ENCODE measurements around the gene FBXO8. TPM values are rescaled to one million over a fixed set of nuclear protein-coding genes. Genes with fewer than 3 reads are reported as not detected.

Gene FBXO8
- total RNA-seq, 1 donor from 2014 or later = 13.5 TPM

DNA sequence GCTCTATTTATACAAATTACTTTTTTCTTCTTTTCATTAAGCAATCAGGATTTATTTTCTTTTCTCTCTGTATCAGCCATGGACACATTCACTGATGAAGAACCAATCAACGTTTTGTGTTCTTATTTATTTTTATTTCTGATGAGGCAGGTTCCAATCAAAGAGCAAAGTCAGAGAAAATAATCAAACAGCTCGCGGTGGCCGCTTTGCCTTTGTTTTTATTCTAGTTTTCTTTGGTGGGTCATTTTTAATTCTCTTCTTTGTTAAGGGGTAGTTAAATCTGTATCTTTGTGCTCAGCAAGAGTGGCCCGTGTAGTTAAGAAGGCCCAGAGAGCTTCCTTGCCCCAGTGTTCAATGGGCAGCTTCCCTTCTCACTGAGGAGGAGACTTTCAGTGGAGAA, 71.4 kb downstream of the FBXO8 start:
- Mint-ChIP-seq H3K27ac (no peak overlapping the region), H3K36me3 (no peaks in the 10 kb centered on the region), H3K4me3 (peak overlapping the region; percentile 60), H3K27me3 (ENCODE audit: low read depth) (peaks cover 79% of the 10 kb centered on the region), H3K4me1 (peaks cover 44% of the 10 kb centered on the region), H3K9me3 (no peaks in the 10 kb centered on the region)
- no peak for DNase-seq (ENCODE audit: low spot score in 2 of 2, unreplicated experiment in 2 of 2)
- no peak for TF ChIP-seq CTCF (IDR thresholded peaks at IDR 0.05; ENCODE audit: unreplicated experiment)

DNA sequence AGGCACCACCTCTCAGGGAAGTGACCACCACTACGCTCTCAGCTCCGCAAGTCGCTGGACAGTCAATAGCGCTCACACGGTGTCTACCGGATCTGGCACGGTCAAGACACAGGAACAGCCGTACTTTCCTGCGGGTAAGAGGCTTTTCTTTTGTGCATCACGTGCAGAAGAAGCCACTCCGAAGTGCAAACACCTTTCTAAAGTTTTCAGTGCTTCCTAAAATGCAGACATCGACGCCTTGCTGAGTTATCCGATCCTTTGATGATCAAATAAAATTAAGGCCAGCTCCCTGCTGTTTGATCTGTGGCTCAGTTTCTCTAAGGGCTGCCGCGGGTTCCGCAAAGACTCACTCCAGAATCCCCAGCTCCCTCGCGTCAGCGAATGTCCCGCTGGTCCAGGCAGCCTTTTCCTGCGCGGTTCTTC, 71.8 kb downstream of the FBXO8 start:
- DNase-seq (ENCODE audit: low spot score in 2 of 2, unreplicated experiment in 2 of 2) = no peak
- Mint-ChIP-seq H3K36me3 (no peaks in the 10 kb centered on the region), H3K27ac (peak overlapping the region; percentile 66), H3K4me1 (peaks cover 40% of the 10 kb centered on the region), H3K9me3 (no peaks in the 10 kb centered on the region), H3K27me3 (ENCODE audit: low read depth) (peaks cover 74% of the 10 kb centered on the region), H3K4me3 (peak overlapping the region; percentile 60)
- no peak for TF ChIP-seq CTCF (IDR thresholded peaks at IDR 0.05; ENCODE audit: unreplicated experiment)

DNA sequence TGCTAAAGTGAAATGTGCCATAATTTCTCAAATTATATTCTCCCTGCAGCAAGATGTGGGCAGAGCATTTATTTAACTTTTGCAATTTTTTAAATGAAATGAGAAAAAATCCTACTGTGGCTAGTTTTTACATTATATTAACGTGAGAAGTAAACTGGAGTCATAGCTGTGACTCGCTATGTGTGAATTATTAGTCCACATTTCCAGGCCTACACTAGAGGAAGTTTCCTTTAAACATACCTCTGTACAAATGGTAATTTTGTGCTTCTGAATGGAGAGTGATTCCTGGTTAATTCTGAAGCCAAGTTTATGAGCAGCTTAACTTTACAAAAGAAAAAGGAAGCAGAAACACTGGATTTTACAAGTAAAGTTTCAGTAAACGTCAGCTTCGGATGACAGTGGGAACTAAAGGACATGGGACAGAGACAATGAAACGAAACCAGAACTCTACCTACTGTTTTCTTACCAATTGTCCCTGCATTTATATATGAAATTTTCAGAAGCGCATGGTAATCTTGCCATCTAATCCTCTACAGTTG, 72.4 kb downstream of the FBXO8 start:
- Mint-ChIP-seq H3K36me3 (no peaks in the 10 kb centered on the region), H3K27ac (peak overlapping the region; percentile 66), H3K4me1 (peaks cover 34% of the 10 kb centered on the region), H3K4me3 (peak overlapping the region; percentile 60), H3K27me3 (ENCODE audit: low read depth) (peaks cover 73% of the 10 kb centered on the region), H3K9me3 (no peaks in the 10 kb centered on the region)
- no peak for DNase-seq (ENCODE audit: low spot score in 2 of 2, unreplicated experiment in 2 of 2)
- no peak for TF ChIP-seq CTCF (IDR thresholded peaks at IDR 0.05; ENCODE audit: unreplicated experiment)

- no peak for DNase-seq (ENCODE audit: low spot score in 2 of 2, unreplicated experiment in 2 of 2)
- Mint-ChIP-seq H3K4me3 (no peak overlapping the region), H3K27ac (no peak overlapping the region), H3K9me3 (no peaks in the 10 kb centered on the region), H3K36me3 (no peaks in the 10 kb centered on the region), H3K4me1 (peaks cover 31% of the 10 kb centered on the region), H3K27me3 (ENCODE audit: low read depth) (peaks cover 68% of the 10 kb centered on the region)
- no peak for TF ChIP-seq CTCF (IDR thresholded peaks at IDR 0.05; ENCODE audit: unreplicated experiment)
Observed at GRCh38 chr4:174210354-174210753, 73.1 kb downstream of the FBXO8 start.

DNA sequence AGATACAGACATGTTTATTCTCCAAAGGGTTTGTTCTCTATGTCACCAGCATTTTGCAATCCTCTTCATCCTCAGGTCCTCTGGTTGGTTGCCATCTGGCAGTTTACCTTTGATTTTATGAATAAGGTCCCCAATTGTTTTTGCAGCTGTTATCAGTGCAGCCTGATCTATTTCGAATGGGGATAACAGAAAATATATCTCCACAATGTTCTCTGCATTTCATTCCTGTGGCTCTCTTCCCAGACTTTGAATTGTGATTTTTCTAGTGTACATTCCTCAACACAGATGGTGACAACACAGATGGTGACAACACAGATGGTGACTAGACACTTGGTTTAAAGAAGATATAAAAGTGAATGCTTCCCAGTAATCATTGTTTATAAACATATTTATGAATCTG, 74.1 kb downstream of the FBXO8 start:
- peaks cover 64% of the 10 kb centered on the region for H3K27me3 Mint-ChIP-seq (ENCODE audit: low read depth)
- no peak overlapping the region for H3K27ac Mint-ChIP-seq
- no peak for DNase-seq (ENCODE audit: low spot score in 2 of 2, unreplicated experiment in 2 of 2)
- no peaks in the 10 kb centered on the region for H3K36me3 Mint-ChIP-seq
- H3K4me3 Mint-ChIP-seq = no peak overlapping the region
- H3K9me3 Mint-ChIP-seq = no peaks in the 10 kb centered on the region
- no peak for TF ChIP-seq CTCF (IDR thresholded peaks at IDR 0.05; ENCODE audit: unreplicated experiment)
- H3K4me1 Mint-ChIP-seq = peaks cover 28% of the 10 kb centered on the region

GRCh38 chr4:174207367-174207766, 76.1 kb downstream of the FBXO8 start:
- Mint-ChIP-seq H3K36me3 (no peaks in the 10 kb centered on the region), H3K4me3 (no peak overlapping the region), H3K27me3 (ENCODE audit: low read depth) (peaks cover 52% of the 10 kb centered on the region), H3K9me3 (no peaks in the 10 kb centered on the region), H3K27ac (no peak overlapping the region), H3K4me1 (peaks cover 23% of the 10 kb centered on the region)
- no peak for DNase-seq (ENCODE audit: low spot score in 2 of 2, unreplicated experiment in 2 of 2)
- TF ChIP-seq CTCF (IDR thresholded peaks at IDR 0.05; ENCODE audit: unreplicated experiment) = no peak

Data from mesothelial cell of epicardium (in vitro differentiated cells).